HepG2 (cell line): ENCODE data around the gene TUBB. TPM values are rescaled to one million over a fixed set of nuclear protein-coding genes. Genes with fewer than 3 reads are reported as not detected.
A peak's percentile ranks its signal among the peaks of the same experiment; 100 is the strongest.

ENCODE experiments used
- AFF4 ChIP-seq: sonication (generic); formaldehyde crosslinking; IDR thresholded peaks from 2 replicates; pipeline ENCODE4 v1.4.0; 2020; ENCODE audit warnings: missing genetic modification reagents
- AHR ChIP-seq: IDR thresholded peaks from 2 replicates; pipeline ENCODE4 v1.6.1; 2018; ENCODE audit warnings: missing genetic modification reagents, missing compliant biosample characterization
- BRCA1 ChIP-seq: sonication (generic); formaldehyde crosslinking; IDR thresholded peaks from 2 replicates; pipeline ENCODE4 v1.4.0; 2020; ENCODE audit warnings: missing genetic modification reagents
- CHD4 ChIP-seq: fragments of 200-600 bp; sonication (generic); IDR thresholded peaks from 2 replicates; pipeline ENCODE4 v1.7.0; 2017; ENCODE audit warnings: mild to moderate bottlenecking, low read length, borderline replicate concordance
- HNRNPL ChIP-seq: fragments of 200-400 bp; formaldehyde crosslinking; IDR thresholded peaks from 2 replicates; pipeline ENCODE4 v1.6.1; 2017; ENCODE audit warnings: mild to moderate bottlenecking, low read depth, low read length
- LBX2 ChIP-seq: sonication (generic); formaldehyde crosslinking; IDR thresholded peaks from 2 replicates; pipeline ENCODE4 v1.5.0; 2020; ENCODE audit warnings: missing genetic modification reagents, mild to moderate bottlenecking, borderline replicate concordance
- NR1H2 ChIP-seq: sonication (generic); formaldehyde crosslinking; IDR thresholded peaks from 2 replicates; pipeline ENCODE4 v1.8.1; 2022; ENCODE audit warnings: low read depth, missing genetic modification reagents, borderline replicate concordance
- NRL ChIP-seq: sonication (generic); formaldehyde crosslinking; IDR thresholded peaks from 2 replicates; pipeline ENCODE4 v1.5.0; 2020; ENCODE audit warnings: missing genetic modification reagents, mild to moderate bottlenecking, moderate library complexity, borderline replicate concordance
- SSRP1 ChIP-seq: IDR thresholded peaks from 2 replicates; pipeline ENCODE4 v1.6.1; 2016; ENCODE audit warnings: control low read depth
- TRAFD1 ChIP-seq: sonication (generic); formaldehyde crosslinking; IDR thresholded peaks from 2 replicates; pipeline ENCODE4 v1.5.1; 2020; ENCODE audit warnings: missing genetic modification reagents, mild to moderate bottlenecking, borderline replicate concordance
- ZNF234 ChIP-seq: sonication (generic); formaldehyde crosslinking; conservative IDR thresholded peaks from 2 replicates; pipeline ENCODE4 v1.5.1; 2020; ENCODE audit warnings: mild to moderate bottlenecking, missing genetic modification reagents
- ZNF446 ChIP-seq: sonication (generic); formaldehyde crosslinking; IDR thresholded peaks from 2 replicates; pipeline ENCODE4 v1.5.0; 2020; ENCODE audit warnings: mild to moderate bottlenecking, missing genetic modification reagents
- ZNF646 ChIP-seq: sonication (generic); formaldehyde crosslinking; IDR thresholded peaks from 2 replicates; pipeline ENCODE4 v1.9.0; 2021; ENCODE audit warnings: mild to moderate bottlenecking, missing genetic modification reagents
- ZNF891 ChIP-seq: sonication (generic); formaldehyde crosslinking; IDR thresholded peaks from 2 replicates; pipeline ENCODE4 v1.5.0; 2020; ENCODE audit warnings: mild to moderate bottlenecking, missing genetic modification reagents
- ZSCAN9 ChIP-seq: IDR thresholded peaks from 2 replicates; pipeline ENCODE4 v1.6.1; 2016; ENCODE audit warnings: borderline replicate concordance
- polyA plus RNA-seq, 8 experiments: library from polyadenylated mRNA; depleted of rRNA in 3 of 8; stranded (reverse) in 7 of 8; unstranded in 1 of 8; fragments of >200 nt; fragmentation: Illumina TruSeq in 4 of 8; extraction: Trizol in 4 of 8; gene quantifications; 2 replicates each; pipeline versions ENCODE4 v1.2.1 to v1.2.3, GENCODE V29; 2011 to 2016; ENCODE audit warnings: low read depth in 4 of 8, missing spikeins in 1 of 8, mixed read lengths in 1 of 8; ENCODE audit not compliant: insufficient read depth in 1 of 8
- total RNA-seq, 5 experiments: library from RNA; depleted of rRNA; stranded (reverse); fragments of >200 nt; fragmentation: Illumina TruSeq; extraction: Trizol; gene quantifications; 2 replicates each; pipeline ENCODE4 v1.2.3, GENCODE V29; 2016; ENCODE audit warnings: low read depth in 1 of 5

The TUBB gene
- total and polyA plus RNA-seq, 2 of the 13 experiments (the other 11 are each of a cell fraction or from before 2014, with no cell fraction given), result 911 to 1,163 TPM

GRCh38 chr6:30717845-30718720, 2.1 kb upstream of the TUBB start (continued):
- TF ChIP-seq TRAFD1 (peak; percentile 49; the same call in 1 of the 2 replicates), BRCA1 (CRISPR knock-in tag) (0 out of 2 replicates have a peak, but pooled peaks have one; percentile 16), LBX2 (CRISPR knock-in tag) (peak; percentile 51; the same call in 1 of the 2 replicates), ZNF891 (0 out of 2 replicates have a peak, but pooled peaks have one; percentile 37), SSRP1 (CRISPR knock-in tag) (0 out of 2 replicates have a peak, but pooled peaks have one; percentile 9), AFF4 (0 out of 2 replicates have a peak, but pooled peaks have one; percentile 18), NR1H2 (CRISPR knock-in tag) (0 out of 2 replicates have a peak, but pooled peaks have one; percentile 57), ZNF646 (CRISPR knock-in tag) (0 out of 2 replicates have a peak, but pooled peaks have one; percentile 31), ZNF446 (CRISPR knock-in tag) (peak; percentile 78; the same call in 1 of the 2 replicates), ZNF234 (CRISPR knock-in tag) (peak; percentile 54; the same call in 1 of the 2 replicates), AHR (CRISPR knock-in tag) (peak; percentile 29; the same call in 1 of the 2 replicates), HNRNPL (0 out of 2 replicates have a peak, but pooled peaks have one; percentile 11), NRL (CRISPR knock-in tag) (0 out of 2 replicates have a peak, but pooled peaks have one; percentile 46), CHD4 (0 out of 2 replicates have a peak, but pooled peaks have one; percentile 12), ZSCAN9 (CRISPR knock-in tag) (peak; percentile 8)
